Upper lobe of right lung (tissue), 1 donor: ENCODE data around the gene RNU6-7. TPM values are rescaled to one million over a fixed set of nuclear protein-coding genes. Genes with fewer than 3 reads are reported as not detected.

Experiments used
- ATAC-seq: fragments of 200-7000 bp; cut with Tn5 transposase; one replicate; pipeline ENCODE4 v1.9.1; 2020; ENCODE audit warnings: mild to moderate bottlenecking, moderate library complexity
- DNase-seq: peaks from one replicate; pipeline ENCODE4 v3.0.0-alpha.2; 2020
- H3K27ac ChIP-seq: fragments of 200-600 bp; one replicate; pipeline ENCODE4 v1.8.0; 2022
- H3K27me3 ChIP-seq: fragments of 200-600 bp; one replicate; pipeline ENCODE4 v1.8.0; 2022; ENCODE audit warnings: mild to moderate bottlenecking
- H3K36me3 ChIP-seq: fragments of 200-600 bp; one replicate; pipeline ENCODE4 v1.8.0; 2022
- H3K4me1 ChIP-seq: fragments of 200-600 bp; one replicate; pipeline ENCODE4 v1.8.0; 2022
- H3K4me3 ChIP-seq: fragments of 200-600 bp; one replicate; pipeline ENCODE4 v1.8.0; 2022; ENCODE audit warnings: mild to moderate bottlenecking
- H3K9me3 ChIP-seq: fragments of 200-600 bp; one replicate; pipeline ENCODE4 v1.8.0; 2022
- intact Hi-C: fragments of 100-400 bp; cut with DNase I; formaldehyde crosslinking; loops from one replicate; pipeline ENCODE4 v1.11.0; 2022
- total RNA-seq: library from RNA; stranded (reverse); fragmentation: NEBNext Ultra II Directional; extraction: Animal tissue kit (Norgen Biotek cat#: 25700); gene quantifications from one replicate; pipeline ENCODE4 v1.2.1, GENCODE V29; 2021
- TF ChIP-seq, protein P1 (sequence below): fragments of 200-600 bp; IDR thresholded peaks from one replicate; pipeline ENCODE4 v1.8.0; 2022; ENCODE audit warnings: antibody characterized with exemption
- donor health status: DM: no; HTN: yes; CAD: no; lungs with severe emphysema.

Gene RNU6-7
- total RNA-seq, 1 donor from 2014 or later: not detected

DNA sequence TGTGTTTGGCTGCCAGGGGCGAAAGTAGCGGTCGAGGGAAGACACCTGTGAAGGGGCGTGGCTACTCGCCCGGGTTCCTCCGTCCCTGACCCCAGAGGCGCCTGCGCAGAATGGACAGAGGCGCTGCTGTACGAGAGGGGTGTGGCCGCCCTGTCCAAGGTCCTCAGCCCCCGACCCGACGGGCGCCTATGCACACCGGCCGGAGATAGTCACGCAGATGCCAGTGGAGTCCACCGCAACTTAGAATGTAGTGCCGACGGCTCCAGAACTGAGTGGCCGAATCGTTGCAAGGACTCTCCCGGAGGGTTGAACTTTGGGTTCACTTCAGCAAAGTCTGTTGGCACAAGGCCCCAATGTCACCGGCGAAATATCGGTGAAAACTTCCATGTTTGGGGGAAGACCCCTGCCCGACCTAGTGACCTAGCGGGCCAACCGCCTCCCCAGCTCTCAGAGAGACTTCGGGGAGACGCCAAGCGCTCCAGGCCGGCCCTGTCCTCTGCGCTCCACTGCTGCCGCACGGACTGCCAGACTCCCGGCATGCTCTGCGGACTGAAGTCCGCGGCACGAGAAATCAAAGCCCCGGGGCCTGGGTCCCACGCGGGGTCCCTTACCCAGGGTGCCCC lies 541 bp upstream of the RNU6-7 start:
- H3K36me3 ChIP-seq: no peaks in the 10 kb centered on the region
- H3K4me1 ChIP-seq: peaks cover 7% of the 10 kb centered on the region
- no peaks in the 10 kb centered on the region for H3K27me3 ChIP-seq
- H3K4me3 ChIP-seq: peak overlapping the region; percentile 91
- intact Hi-C loops: no loop called here
- DNase-seq (peak; percentile 95), ATAC-seq (peak; percentile 90)
- peak overlapping the region; percentile 94 for H3K27ac ChIP-seq
- no peaks in the 10 kb centered on the region for H3K9me3 ChIP-seq
- TF ChIP-seq, protein P1, sequence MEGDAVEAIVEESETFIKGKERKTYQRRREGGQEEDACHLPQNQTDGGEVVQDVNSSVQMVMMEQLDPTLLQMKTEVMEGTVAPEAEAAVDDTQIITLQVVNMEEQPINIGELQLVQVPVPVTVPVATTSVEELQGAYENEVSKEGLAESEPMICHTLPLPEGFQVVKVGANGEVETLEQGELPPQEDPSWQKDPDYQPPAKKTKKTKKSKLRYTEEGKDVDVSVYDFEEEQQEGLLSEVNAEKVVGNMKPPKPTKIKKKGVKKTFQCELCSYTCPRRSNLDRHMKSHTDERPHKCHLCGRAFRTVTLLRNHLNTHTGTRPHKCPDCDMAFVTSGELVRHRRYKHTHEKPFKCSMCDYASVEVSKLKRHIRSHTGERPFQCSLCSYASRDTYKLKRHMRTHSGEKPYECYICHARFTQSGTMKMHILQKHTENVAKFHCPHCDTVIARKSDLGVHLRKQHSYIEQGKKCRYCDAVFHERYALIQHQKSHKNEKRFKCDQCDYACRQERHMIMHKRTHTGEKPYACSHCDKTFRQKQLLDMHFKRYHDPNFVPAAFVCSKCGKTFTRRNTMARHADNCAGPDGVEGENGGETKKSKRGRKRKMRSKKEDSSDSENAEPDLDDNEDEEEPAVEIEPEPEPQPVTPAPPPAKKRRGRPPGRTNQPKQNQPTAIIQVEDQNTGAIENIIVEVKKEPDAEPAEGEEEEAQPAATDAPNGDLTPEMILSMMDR: no peak

DNA sequence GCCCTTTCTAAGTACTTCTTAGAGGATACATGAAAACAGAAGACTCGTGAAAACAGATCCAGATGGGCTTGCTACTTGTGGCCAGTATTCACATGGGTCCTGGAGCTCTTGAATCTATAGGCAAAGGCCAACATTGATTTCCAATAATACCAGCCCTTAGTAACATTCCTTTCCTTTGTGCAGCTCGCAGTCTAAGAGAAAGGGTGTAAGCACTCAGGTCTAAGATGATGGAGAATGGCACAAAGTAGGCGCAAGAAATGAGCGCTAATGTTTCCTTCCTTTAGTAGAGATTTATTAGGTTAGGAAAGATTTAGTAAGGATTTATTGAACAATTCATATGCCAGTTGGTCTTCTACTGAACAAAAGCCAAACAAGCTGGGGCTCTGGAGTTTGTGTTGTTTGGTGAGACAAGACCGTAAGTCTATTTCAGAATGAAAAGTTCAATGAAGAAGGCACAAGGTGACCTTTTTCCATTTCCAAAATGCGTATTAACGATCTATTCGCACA lies 699 bp downstream of the RNU6-7 start:
- intact Hi-C loops: no loop called here
- H3K27me3 ChIP-seq: no peaks in the 10 kb centered on the region
- H3K27ac ChIP-seq: peak overlapping the region; percentile 94
- TF ChIP-seq, protein P1: no peak
- peak overlapping the region; percentile 91 for H3K4me3 ChIP-seq
- H3K4me1 ChIP-seq: peaks cover 7% of the 10 kb centered on the region
- H3K36me3 ChIP-seq: no peaks in the 10 kb centered on the region
- ATAC-seq (no peak), DNase-seq (no peak)
- H3K9me3 ChIP-seq: no peaks in the 10 kb centered on the region

DNA sequence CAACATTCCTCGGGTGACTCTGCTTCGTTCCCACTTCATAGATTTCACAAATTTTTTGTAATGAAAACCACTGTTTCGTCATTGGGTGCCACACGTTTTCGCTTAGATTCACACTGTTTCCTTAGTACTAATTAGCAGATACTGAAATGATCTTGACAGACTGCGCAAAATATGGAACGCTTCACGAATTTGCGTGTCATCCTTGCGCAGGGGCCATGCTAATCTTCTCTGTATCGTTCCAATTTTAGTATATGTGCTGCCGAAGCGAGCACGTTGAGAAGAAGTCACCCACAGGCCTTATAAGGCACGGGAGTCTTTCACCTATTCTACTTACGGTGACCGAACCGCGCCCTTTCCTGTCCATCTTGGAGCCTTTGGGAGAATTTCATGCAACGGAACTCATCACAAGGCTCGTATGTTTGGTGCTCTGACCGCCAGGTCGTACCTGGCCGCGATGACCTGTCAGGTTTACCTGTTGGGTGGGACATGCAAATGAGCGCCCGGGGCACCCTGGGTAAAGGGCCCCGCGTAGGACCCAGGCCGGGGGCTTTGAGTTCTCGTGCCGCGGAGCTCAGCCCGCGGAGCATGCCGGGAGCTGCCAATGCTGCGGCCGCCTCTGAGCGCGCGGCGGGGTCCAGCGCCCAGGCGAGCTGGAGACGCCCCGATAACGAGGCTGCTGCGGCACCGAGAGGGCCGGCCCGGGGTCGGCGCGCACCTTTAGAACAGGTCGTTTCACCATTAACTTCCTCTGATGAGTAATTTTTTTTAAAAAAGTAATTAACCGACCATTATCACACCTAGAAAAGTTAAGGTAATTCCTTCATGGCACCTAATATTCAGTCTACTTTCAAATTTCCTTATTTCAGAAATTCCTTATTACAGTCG lies 1.4 kb downstream of the RNU6-7 start, which contains the start of gene RNU6-8:
TSS of gene RNU6-8 (minus strand) at position 272 of the 885 bp plus-strand sequence.
- H3K4me3 ChIP-seq: peak within 1 kb of the TSS; percentile 91
- intact Hi-C loops: no loop called here
- H3K36me3 ChIP-seq: no peaks in the 10 kb centered on the region
- ATAC-seq (peak; percentile 94), DNase-seq (peak; percentile 95)
- no peaks in the 10 kb centered on the region for H3K27me3 ChIP-seq
- TF ChIP-seq, protein P1: no peak
- peaks cover 7% of the 10 kb centered on the region for H3K4me1 ChIP-seq
- peak within 1 kb of the TSS; percentile 94 for H3K27ac ChIP-seq
- H3K9me3 ChIP-seq: no peaks in the 10 kb centered on the region

DNA sequence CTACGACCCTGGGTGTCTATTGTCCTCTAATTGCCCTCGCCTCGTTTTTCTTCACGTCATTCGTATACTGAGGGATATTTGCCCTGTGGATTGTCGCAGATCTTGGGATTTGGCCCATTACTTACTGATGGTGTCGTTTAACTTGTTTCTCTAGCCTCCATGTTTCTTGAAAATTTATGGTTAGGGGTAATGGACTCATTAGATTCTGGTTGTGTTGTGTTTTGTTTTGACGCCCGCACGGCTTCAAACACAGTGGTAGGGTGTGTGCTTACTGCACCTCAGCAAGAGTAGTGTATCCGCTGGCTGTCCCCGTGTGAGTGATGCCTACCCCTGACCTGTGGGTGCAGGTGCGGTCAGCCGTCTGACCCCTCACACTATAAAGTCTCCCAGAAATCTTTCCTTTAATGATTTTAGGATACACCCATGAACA lies 2.1 kb downstream of the RNU6-7 start:
- intact Hi-C loops: no loop called here
- ATAC-seq: peak; percentile 15
- TF ChIP-seq, protein P1: no peak
- Histone ChIP-seq H3K4me3 (peak overlapping the region; percentile 91), H3K36me3 (no peaks in the 10 kb centered on the region), H3K4me1 (peaks cover 7% of the 10 kb centered on the region), H3K27ac (peak overlapping the region; percentile 94), H3K27me3 (no peaks in the 10 kb centered on the region), H3K9me3 (no peaks in the 10 kb centered on the region)
- no peak for DNase-seq

DNA sequence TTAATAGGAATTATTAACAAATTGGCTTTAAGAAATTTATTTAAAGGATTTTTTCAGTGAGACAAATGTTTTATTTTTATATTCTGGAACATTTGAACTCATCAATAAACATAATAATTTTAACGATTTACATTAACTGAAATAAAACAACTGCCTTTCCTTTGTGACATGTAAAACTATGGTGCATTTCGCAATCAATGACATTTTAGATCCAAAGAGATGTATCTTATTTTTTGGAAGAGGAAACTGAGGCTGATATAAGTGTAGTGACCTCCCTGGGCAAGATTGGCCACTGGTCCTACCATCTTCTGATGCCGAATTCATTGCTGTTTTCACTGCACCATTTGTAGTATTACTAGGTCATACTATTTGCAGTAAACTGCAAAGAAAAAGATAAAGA lies 3.7 kb downstream of the RNU6-7 start:
- intact Hi-C loops: no loop called here
- Histone ChIP-seq H3K27me3 (no peaks in the 10 kb centered on the region), H3K9me3 (no peaks in the 10 kb centered on the region), H3K4me3 (no peak overlapping the region), H3K4me1 (peaks cover 7% of the 10 kb centered on the region), H3K27ac (no peak overlapping the region), H3K36me3 (no peaks in the 10 kb centered on the region)
- TF ChIP-seq, protein P1: no peak
- no peak for ATAC-seq
- DNase-seq: no peak
